Endothelial cell of umbilical vein (primary cell): ENCODE measurements around the gene GANAB.

Experiments
- CTCF ChIP-seq, 2 donors: IDR thresholded peaks; 1 replicate in 1 of 2; 2 replicates in 1 of 2; pipeline ENCODE4 v1.5.1; 2011; ENCODE audit warnings: low read length in 2 of 2, mild to moderate bottlenecking in 2 of 2, moderate library complexity in 2 of 2, control low read depth in 1 of 2, inconsistent platforms in 1 of 2, low read depth in 1 of 2; ENCODE audit not compliant: insufficient read depth in 1 of 2; ENCODE audit errors: extremely low read depth in 1 of 2
- EZH2 ChIP-seq: IDR thresholded peaks from 2 replicates; pipeline ENCODE4 v1.6.1; 2012; ENCODE audit warnings: borderline replicate concordance, low read depth, mild to moderate bottlenecking, moderate library complexity, low read length, inconsistent platforms; ENCODE audit not compliant: severe bottlenecking
- JUN ChIP-seq: IDR thresholded peaks from 2 replicates; pipeline ENCODE4 v1.6.1; 2011; ENCODE audit warnings: borderline replicate concordance, low read depth; ENCODE audit not compliant: insufficient read length, insufficient read depth
- MYC ChIP-seq: IDR thresholded peaks from one replicate; pipeline ENCODE4 v1.6.1; 2011; ENCODE audit warnings: mild to moderate bottlenecking, low read depth, low read length
- POLR2A ChIP-seq: IDR thresholded peaks from 2 replicates; pipeline ENCODE4 v1.6.1; 2012; ENCODE audit warnings: low read depth, mild to moderate bottlenecking, control low read depth, low read length
- POLR2AphosphoS5 ChIP-seq: IDR thresholded peaks from 2 replicates; pipeline ENCODE4 v1.6.1; 2012; ENCODE audit warnings: low read depth, mild to moderate bottlenecking, control low read depth, low read length, moderate library complexity; ENCODE audit not compliant: insufficient read depth

GRCh38 chr11:62621567-62622470 lies 24.6 kb downstream of the GANAB start, which contains the start of gene B3GAT3:
- TF ChIP-seq CTCF (IDR thresholded peaks at IDR 0.05; ENCODE audit: extremely low read depth in 1 of 2, insufficient read depth in 1 of 2, low read depth in 1 of 2, low read length in 2 of 2) (no peak), MYC (peak; percentile 65), POLR2AphosphoS5 (peak; percentile 98), POLR2A (peak; percentile 95), EZH2 (no peak), JUN (peak; percentile 68)
